Effector memory CD4-positive, alpha-beta T cell (primary cell): ENCODE data around the gene DDAH1.
"Not testable (repeated sequence)": the region's sequence is repeated elsewhere in the genome, so short reads cannot be mapped to it uniquely, and the experiment has no call there.

Source experiments
- DNase-seq, 3 donors: peaks; one replicate each; pipeline ENCODE4 v3.0.0-alpha.2; 2020
- H3K27ac ChIP-seq: 2 replicates; pipeline ENCODE4 v1.7.0; 2013; ENCODE audit warnings: mild to moderate bottlenecking, low read length, moderate library complexity; ENCODE audit not compliant: insufficient read depth, poor library complexity, severe bottlenecking
- H3K27me3 ChIP-seq: replicated peaks from 2 replicates; pipeline ENCODE4 v1.7.0; 2013; ENCODE audit warnings: mild to moderate bottlenecking, low read length; ENCODE audit not compliant: insufficient read depth, control insufficient read depth, poor library complexity, severe bottlenecking
- H3K36me3 ChIP-seq: 2 replicates; pipeline ENCODE4 v1.7.0; 2013; ENCODE audit warnings: mild to moderate bottlenecking, low read length, moderate library complexity; ENCODE audit not compliant: control insufficient read depth, insufficient read depth
- H3K4me1 ChIP-seq: 2 replicates; pipeline ENCODE4 v1.7.0; 2013; ENCODE audit warnings: low read length, mild to moderate bottlenecking; ENCODE audit not compliant: control insufficient read depth, insufficient read depth, poor library complexity, severe bottlenecking
- H3K4me3 ChIP-seq: 2 replicates; pipeline ENCODE4 v1.7.0; 2013; ENCODE audit warnings: low read length, low read depth, mild to moderate bottlenecking; ENCODE audit not compliant: insufficient read depth, poor library complexity, severe bottlenecking
- H3K9me3 ChIP-seq: 2 replicates; pipeline ENCODE4 v1.7.0; 2013; ENCODE audit warnings: mild to moderate bottlenecking, low read length, moderate library complexity; ENCODE audit not compliant: control insufficient read depth

Gene DDAH1

GRCh38 chr1:85475055-85475454 lies 10.1 kb upstream of the DDAH1 start:
- Histone ChIP-seq H3K9me3 (no peaks in the 10 kb centered on the region), H3K4me1 (no peaks in the 10 kb centered on the region), H3K36me3 (no peaks in the 10 kb centered on the region), H3K27me3 (no peaks in the 10 kb centered on the region), H3K4me3 (no peak overlapping the region), H3K27ac (no peak overlapping the region)
- DNase-seq: no peak

- no peak overlapping the region for H3K27ac ChIP-seq
- no peaks in the 10 kb centered on the region for H3K27me3 ChIP-seq
- no peaks in the 10 kb centered on the region for H3K9me3 ChIP-seq
- no peak for DNase-seq
- no peaks in the 10 kb centered on the region for H3K36me3 ChIP-seq
- H3K4me1 ChIP-seq: no peaks in the 10 kb centered on the region
- H3K4me3 ChIP-seq: no peak overlapping the region
These were observed 8.4 kb upstream of the DDAH1 start for GRCh38 chr1:85473390-85473789.

- no peaks in the 10 kb centered on the region for H3K4me1 ChIP-seq
- no peaks in the 10 kb centered on the region for H3K27me3 ChIP-seq
- no peak overlapping the region for H3K27ac ChIP-seq
- H3K4me3 ChIP-seq: no peak overlapping the region
- no peak for DNase-seq
- H3K36me3 ChIP-seq: no peaks in the 10 kb centered on the region
- no peaks in the 10 kb centered on the region for H3K9me3 ChIP-seq
These were observed 6.6 kb upstream of the DDAH1 start for GRCh38 chr1:85471558-85471957.

- H3K4me1 ChIP-seq, H3K27ac ChIP-seq, H3K27me3 ChIP-seq, H3K36me3 ChIP-seq, H3K9me3 ChIP-seq, H3K4me3 ChIP-seq, DNase-seq: not testable (repeated sequence)
These were observed 5.2 kb upstream of the DDAH1 start for GRCh38 chr1:85470130-85470529.

GRCh38 chr1:85467929-85468540 lies 3.1 kb upstream of the DDAH1 start:
- no peaks in the 10 kb centered on the region for H3K9me3 ChIP-seq
- H3K27me3 ChIP-seq: peaks cover 7% of the 10 kb centered on the region
- peaks cover 3% of the 10 kb centered on the region for H3K4me1 ChIP-seq
- H3K36me3 ChIP-seq: no peaks in the 10 kb centered on the region
- DNase-seq: no peak
- H3K4me3 ChIP-seq: no peak overlapping the region
- H3K27ac ChIP-seq: no peak overlapping the region

GRCh38 chr1:85467036-85467435 lies 2.1 kb upstream of the DDAH1 start:
- no peak overlapping the region for H3K4me3 ChIP-seq
- peaks cover 7% of the 10 kb centered on the region for H3K27me3 ChIP-seq
- no peaks in the 10 kb centered on the region for H3K9me3 ChIP-seq
- no peak overlapping the region for H3K27ac ChIP-seq
- H3K36me3 ChIP-seq: no peaks in the 10 kb centered on the region
- DNase-seq: no peak
- H3K4me1 ChIP-seq: peaks cover 3% of the 10 kb centered on the region

GRCh38 chr1:85465786-85466134 lies 801 bp upstream of the DDAH1 start:
- H3K4me1 ChIP-seq: peaks cover 3% of the 10 kb centered on the region
- no peak for DNase-seq
- no peak overlapping the region for H3K4me3 ChIP-seq
- no peak overlapping the region for H3K27ac ChIP-seq
- H3K9me3 ChIP-seq: no peaks in the 10 kb centered on the region
- H3K36me3 ChIP-seq: no peaks in the 10 kb centered on the region
- peaks cover 7% of the 10 kb centered on the region for H3K27me3 ChIP-seq

GRCh38 chr1:85464497-85465098 lies 361 bp downstream of the DDAH1 start:
- Histone ChIP-seq H3K4me1 (peaks cover 3% of the 10 kb centered on the region), H3K4me3 (peak overlapping the region; percentile 42), H3K9me3 (no peaks in the 10 kb centered on the region), H3K27ac (no peak overlapping the region), H3K27me3 (peaks cover 7% of the 10 kb centered on the region), H3K36me3 (no peaks in the 10 kb centered on the region)
- DNase-seq: no peak

GRCh38 chr1:85463731-85464496 lies 1.0 kb downstream of the DDAH1 start:
- H3K9me3 ChIP-seq: no peaks in the 10 kb centered on the region
- no peak overlapping the region for H3K27ac ChIP-seq
- H3K4me3 ChIP-seq: peak overlapping the region; percentile 42
- peaks cover 7% of the 10 kb centered on the region for H3K27me3 ChIP-seq
- H3K4me1 ChIP-seq: peaks cover 3% of the 10 kb centered on the region
- no peaks in the 10 kb centered on the region for H3K36me3 ChIP-seq
- DNase-seq: no peak

GRCh38 chr1:85462931-85463649 lies 1.9 kb downstream of the DDAH1 start:
- H3K9me3 ChIP-seq: no peaks in the 10 kb centered on the region
- H3K4me3 ChIP-seq: no peak overlapping the region
- no peak overlapping the region for H3K27ac ChIP-seq
- H3K36me3 ChIP-seq: no peaks in the 10 kb centered on the region
- peaks cover 7% of the 10 kb centered on the region for H3K27me3 ChIP-seq
- peaks cover 3% of the 10 kb centered on the region for H3K4me1 ChIP-seq
- DNase-seq: no peak
